ENCODE results near the gene DNAH1. TPM values are rescaled to one million over a fixed set of nuclear protein-coding genes. Genes with fewer than 3 reads are reported as not detected.

Gene DNAH1
- total and polyA plus RNA-seq, 2 donors (not counting 1 experiment from before 2014, with no cell fraction given), result 47.2 to 59.2 TPM

GRCh38 chr3:52434491-52435115, 118.5 kb downstream of the DNAH1 start:
- no peak for TF ChIP-seq CTCF (IDR thresholded peaks at IDR 0.05)
- no peak for TF ChIP-seq EZH2 (IDR thresholded peaks at IDR 0.05; ENCODE audit: borderline replicate concordance, insufficient read depth, low read depth, low read length, poor library complexity, severe bottlenecking)
- no peaks in the 10 kb centered on the region for H3K4me1 Mint-ChIP-seq
- no peak overlapping the region for H3K9ac ChIP-seq (ENCODE audit: low read length)
- H3K4me3 Mint-ChIP-seq, result no peak overlapping the region
- H4K20me1 ChIP-seq (ENCODE audit: control insufficient read depth, insufficient read depth, low read length, poor library complexity, severe bottlenecking), result no peaks in the 10 kb centered on the region
- no peak overlapping the region for H3K27ac Mint-ChIP-seq
- H3K27me3 ChIP-seq (replicated peaks in 1 of 4; ENCODE audit: control extremely low read depth in 1 of 4, control insufficient read depth in 3 of 4, insufficient read depth in 4 of 4, low read length in 3 of 4), result no peaks in the 10 kb centered on the region
- 96% methylated on average over 6 of the region's 9 CpGs for WGBS (ENCODE audit: insufficient coverage)
- intact Hi-C loops (cut with micrococcal nuclease), result no loop called here
- no peak overlapping the region for H2AFZ ChIP-seq (ENCODE audit: insufficient read depth, low read depth, low read length, poor library complexity, severe bottlenecking)
- H3K9me3 ChIP-seq (ENCODE audit: control extremely low read depth in 1 of 3, control insufficient read depth in 2 of 3, insufficient read depth in 1 of 3, low read length in 2 of 3), result no peaks in the 10 kb centered on the region
- no peak for ATAC-seq (ENCODE audit: low read depth)
- no peak for DNase-seq
- CTCF ChIA-PET, result interaction anchor here (0.8 kb wide), 1 partner anchor 22 kb away, joined by 4 read pairs; no protein-coding TSS in a partner anchor
- POLR2A ChIA-PET, result no interaction called here
- H3K36me3 ChIP-seq (replicated peaks in 1 of 2; ENCODE audit: control extremely low read depth in 1 of 2, control insufficient read depth in 1 of 2, extremely low read depth in 1 of 2, insufficient read depth in 2 of 2, low read length in 1 of 2), result no peaks in the 10 kb centered on the region
- H3K27me3 Mint-ChIP-seq, result no peaks in the 10 kb centered on the region
- no peaks in the 10 kb centered on the region for H3K4me1 ChIP-seq (ENCODE audit: control insufficient read depth in 2 of 2, insufficient read depth in 2 of 2, low read length in 2 of 2)
- H3K4me2 ChIP-seq (replicated peaks; ENCODE audit: low read depth, low read length, poor library complexity, severe bottlenecking), result no peak overlapping the region
- no peaks in the 10 kb centered on the region for H3K9me3 Mint-ChIP-seq (ENCODE audit: insufficient read depth)
- H3K79me2 ChIP-seq (ENCODE audit: control insufficient read depth, insufficient read depth, low read length), result no peaks in the 10 kb centered on the region
- H3K4me3 ChIP-seq (ENCODE audit: control extremely low read depth in 1 of 5, extremely low read depth in 1 of 5, insufficient read depth in 1 of 5, low read depth in 2 of 5, low read length in 4 of 5), result no peak overlapping the region
- H3K27ac ChIP-seq (ENCODE audit: low read length in 2 of 2), result no peak overlapping the region

GRCh38 chr3:52435246-52436101, 119.4 kb downstream of the DNAH1 start:
- no peaks in the 10 kb centered on the region for H3K36me3 ChIP-seq (replicated peaks in 1 of 2; ENCODE audit: control extremely low read depth in 1 of 2, control insufficient read depth in 1 of 2, extremely low read depth in 1 of 2, insufficient read depth in 2 of 2, low read length in 1 of 2)
- H3K9me3 Mint-ChIP-seq (ENCODE audit: insufficient read depth), result no peaks in the 10 kb centered on the region
- no peak for DNase-seq
- H3K27ac ChIP-seq (ENCODE audit: low read length in 2 of 2), result no peak overlapping the region
- TF ChIP-seq EZH2 (IDR thresholded peaks at IDR 0.05; ENCODE audit: borderline replicate concordance, insufficient read depth, low read depth, low read length, poor library complexity, severe bottlenecking), result no peak
- no peak overlapping the region for H3K4me3 Mint-ChIP-seq
- no peaks in the 10 kb centered on the region for H3K9me3 ChIP-seq (ENCODE audit: control extremely low read depth in 1 of 3, control insufficient read depth in 2 of 3, insufficient read depth in 1 of 3, low read length in 2 of 3)
- H3K4me3 ChIP-seq (ENCODE audit: control extremely low read depth in 1 of 5, extremely low read depth in 1 of 5, insufficient read depth in 1 of 5, low read depth in 2 of 5, low read length in 4 of 5), result no peak overlapping the region
- H3K4me1 ChIP-seq (ENCODE audit: control insufficient read depth in 2 of 2, insufficient read depth in 2 of 2, low read length in 2 of 2), result no peaks in the 10 kb centered on the region
- ChIA-PET CTCF (interaction anchor here (0.8 kb wide), 1 partner anchor 23 kb away, joined by 4 read pairs; no protein-coding TSS in a partner anchor), POLR2A (no interaction called here)
- H3K9ac ChIP-seq (ENCODE audit: low read length), result no peak overlapping the region
- H3K27me3 ChIP-seq (replicated peaks in 1 of 4; ENCODE audit: control extremely low read depth in 1 of 4, control insufficient read depth in 3 of 4, insufficient read depth in 4 of 4, low read length in 3 of 4), result no peaks in the 10 kb centered on the region
- H3K27ac Mint-ChIP-seq, result no peak overlapping the region
- H3K4me2 ChIP-seq (replicated peaks; ENCODE audit: low read depth, low read length, poor library complexity, severe bottlenecking), result no peak overlapping the region
- H3K4me1 Mint-ChIP-seq, result no peaks in the 10 kb centered on the region
- 96% methylated on average over 31 of the region's 32 CpGs for WGBS (ENCODE audit: insufficient coverage)
- ATAC-seq (ENCODE audit: low read depth), result no peak
- H4K20me1 ChIP-seq (ENCODE audit: control insufficient read depth, insufficient read depth, low read length, poor library complexity, severe bottlenecking), result no peaks in the 10 kb centered on the region
- intact Hi-C loops (cut with micrococcal nuclease), result no loop called here
- no peak overlapping the region for H2AFZ ChIP-seq (ENCODE audit: insufficient read depth, low read depth, low read length, poor library complexity, severe bottlenecking)
- no peaks in the 10 kb centered on the region for H3K27me3 Mint-ChIP-seq
- no peaks in the 10 kb centered on the region for H3K79me2 ChIP-seq (ENCODE audit: control insufficient read depth, insufficient read depth, low read length)
